ENCODE results near the gene TENT4A. TPM values are rescaled to one million over a fixed set of nuclear protein-coding genes. Genes with fewer than 3 reads are reported as not detected.

TENT4A gene
- total RNA-seq, 6 experiments from 2014 or later, result 8.5 to 23.1 (median 13.2) TPM

DNA sequence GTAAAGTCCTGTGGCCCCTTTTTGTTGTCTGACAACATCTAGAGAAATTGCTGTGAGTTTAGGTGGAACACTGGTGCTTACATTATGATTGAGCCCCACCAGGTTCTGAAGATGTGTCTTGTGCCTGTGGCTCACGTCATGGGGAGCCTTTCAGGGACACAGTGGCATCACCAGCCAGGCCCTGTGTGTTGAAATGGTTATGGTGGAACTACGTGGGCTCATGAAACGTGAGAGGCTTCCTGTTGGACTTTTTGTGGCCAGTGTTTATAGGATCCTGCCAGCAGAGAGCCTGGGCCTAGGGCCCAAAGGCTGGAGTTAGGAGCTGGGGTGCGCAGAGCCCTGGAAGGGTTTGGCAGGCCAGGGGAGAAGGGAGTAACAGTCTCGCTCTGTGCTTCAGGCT lies 46.8 kb downstream of the TENT4A start:
- Histone ChIP-seq H3K4me3 (no peak overlapping the region), H3K4me1 (peaks cover 0 to 34% (median 10%) of the 10 kb centered on the region in 4 donors), H3K27ac (no peak overlapping the region), H3K9me3 (no peaks in the 10 kb centered on the region), H3K36me3 (peaks cover 0 to 12% (median 4%) of the 10 kb centered on the region in 4 donors), H3K27me3 (no peaks in the 10 kb centered on the region)
- ATAC-seq, result no peak
- no peak for DNase-seq
- 74% methylated on average over 3 of the region's 5 CpGs for WGBS (ENCODE audit: insufficient coverage, low coverage, low lambda C conversion rate, missing lambda C conversion rate)
- intact Hi-C loops (cut with DNase I), result no loop called here
- TF ChIP-seq, protein P1, sequence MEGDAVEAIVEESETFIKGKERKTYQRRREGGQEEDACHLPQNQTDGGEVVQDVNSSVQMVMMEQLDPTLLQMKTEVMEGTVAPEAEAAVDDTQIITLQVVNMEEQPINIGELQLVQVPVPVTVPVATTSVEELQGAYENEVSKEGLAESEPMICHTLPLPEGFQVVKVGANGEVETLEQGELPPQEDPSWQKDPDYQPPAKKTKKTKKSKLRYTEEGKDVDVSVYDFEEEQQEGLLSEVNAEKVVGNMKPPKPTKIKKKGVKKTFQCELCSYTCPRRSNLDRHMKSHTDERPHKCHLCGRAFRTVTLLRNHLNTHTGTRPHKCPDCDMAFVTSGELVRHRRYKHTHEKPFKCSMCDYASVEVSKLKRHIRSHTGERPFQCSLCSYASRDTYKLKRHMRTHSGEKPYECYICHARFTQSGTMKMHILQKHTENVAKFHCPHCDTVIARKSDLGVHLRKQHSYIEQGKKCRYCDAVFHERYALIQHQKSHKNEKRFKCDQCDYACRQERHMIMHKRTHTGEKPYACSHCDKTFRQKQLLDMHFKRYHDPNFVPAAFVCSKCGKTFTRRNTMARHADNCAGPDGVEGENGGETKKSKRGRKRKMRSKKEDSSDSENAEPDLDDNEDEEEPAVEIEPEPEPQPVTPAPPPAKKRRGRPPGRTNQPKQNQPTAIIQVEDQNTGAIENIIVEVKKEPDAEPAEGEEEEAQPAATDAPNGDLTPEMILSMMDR (IDR thresholded peaks at IDR 0.05), result no peak
- no peak for TF ChIP-seq POLR2A (IDR thresholded peaks at IDR 0.05)

DNA sequence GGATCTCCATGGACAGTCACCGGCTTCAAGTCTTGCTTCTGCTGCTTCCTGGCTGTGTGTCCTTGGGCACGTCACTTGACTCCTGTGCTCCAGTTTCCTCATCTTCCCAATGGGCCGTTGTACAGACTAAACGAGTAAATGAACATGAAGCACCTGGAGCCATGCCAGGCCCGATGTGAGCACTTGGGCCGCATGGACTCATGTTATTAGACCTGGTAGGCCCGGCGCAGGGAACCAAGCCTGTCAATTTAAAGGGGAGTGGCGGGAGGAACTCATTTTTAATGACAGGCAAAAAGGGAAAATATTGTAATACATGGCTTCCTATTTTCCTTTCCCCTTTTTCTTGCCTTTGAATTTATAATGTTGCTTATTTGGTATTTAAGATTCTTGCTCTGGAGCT lies 47.5 kb downstream of the TENT4A start:
- peaks cover 0 to 33% (median 9%) of the 10 kb centered on the region in 4 donors for H3K4me1 ChIP-seq
- H3K36me3 ChIP-seq, result peaks cover 0 to 9% (median 3%) of the 10 kb centered on the region in 4 donors
- no peaks in the 10 kb centered on the region for H3K9me3 ChIP-seq
- ATAC-seq, result no peak
- intact Hi-C loops (cut with DNase I), result no loop called here
- 62% methylated on average over 9 of the region's 9 CpGs for WGBS (ENCODE audit: insufficient coverage, low coverage, low lambda C conversion rate, missing lambda C conversion rate)
- no peak overlapping the region for H3K4me3 ChIP-seq
- H3K27ac ChIP-seq, result no peak overlapping the region
- no peak for DNase-seq
- no peaks in the 10 kb centered on the region for H3K27me3 ChIP-seq
- TF ChIP-seq POLR2A (IDR thresholded peaks at IDR 0.05), result no peak
- TF ChIP-seq, protein P1 (IDR thresholded peaks at IDR 0.05), result no peak

DNA sequence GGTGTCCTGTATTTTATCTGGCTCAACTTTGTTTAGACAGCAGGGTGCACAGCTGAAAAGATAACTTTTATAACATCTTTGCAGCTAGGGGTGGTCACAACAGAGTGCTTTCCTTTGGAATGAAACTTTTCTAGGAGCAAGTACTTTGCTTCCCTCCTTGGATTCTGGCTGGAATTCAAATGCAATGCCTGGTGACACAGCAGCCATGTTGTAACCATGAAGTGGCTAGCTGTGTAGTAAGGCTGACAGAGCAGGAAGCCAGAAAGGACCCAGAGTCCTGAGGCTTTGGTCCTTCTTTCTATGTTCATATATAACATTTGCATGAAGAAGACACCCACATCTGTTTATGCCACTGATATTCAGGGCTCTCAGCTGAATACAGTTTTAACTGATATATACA lies 48.1 kb downstream of the TENT4A start:
- no peaks in the 10 kb centered on the region for H3K27me3 ChIP-seq
- peaks cover 0 to 2% (median 0%) of the 10 kb centered on the region in 4 donors for H3K36me3 ChIP-seq
- H3K27ac ChIP-seq, result no peak overlapping the region
- no peak for TF ChIP-seq POLR2A (IDR thresholded peaks at IDR 0.05)
- no peak for ATAC-seq
- no peak for DNase-seq
- peaks cover 0 to 26% (median 7%) of the 10 kb centered on the region in 4 donors for H3K4me1 ChIP-seq
- H3K9me3 ChIP-seq, result no peaks in the 10 kb centered on the region
- H3K4me3 ChIP-seq, result no peak overlapping the region
- intact Hi-C loops (cut with DNase I), result no loop called here

DNA sequence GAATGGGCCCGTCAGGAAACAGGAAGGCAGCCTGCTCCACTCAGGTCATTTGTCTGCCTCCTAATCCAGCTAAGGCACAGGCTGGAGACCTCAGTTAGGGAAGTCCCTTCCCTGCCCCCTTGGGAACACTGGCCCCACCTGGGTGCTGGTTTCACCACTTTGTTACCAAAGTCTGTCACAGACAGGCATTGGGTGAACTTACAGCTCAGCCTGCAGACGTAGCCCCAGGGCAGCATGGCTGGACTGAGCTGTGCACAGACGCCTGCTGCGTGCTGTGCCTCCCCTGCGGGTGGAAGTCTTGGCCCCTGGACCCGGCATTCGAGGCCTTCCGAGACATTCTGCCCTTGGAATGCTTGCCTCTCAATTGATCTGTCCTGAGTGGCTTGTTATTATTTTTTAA lies 48.9 kb downstream of the TENT4A start:
- intact Hi-C loops (cut with DNase I), result no loop called here

DNA sequence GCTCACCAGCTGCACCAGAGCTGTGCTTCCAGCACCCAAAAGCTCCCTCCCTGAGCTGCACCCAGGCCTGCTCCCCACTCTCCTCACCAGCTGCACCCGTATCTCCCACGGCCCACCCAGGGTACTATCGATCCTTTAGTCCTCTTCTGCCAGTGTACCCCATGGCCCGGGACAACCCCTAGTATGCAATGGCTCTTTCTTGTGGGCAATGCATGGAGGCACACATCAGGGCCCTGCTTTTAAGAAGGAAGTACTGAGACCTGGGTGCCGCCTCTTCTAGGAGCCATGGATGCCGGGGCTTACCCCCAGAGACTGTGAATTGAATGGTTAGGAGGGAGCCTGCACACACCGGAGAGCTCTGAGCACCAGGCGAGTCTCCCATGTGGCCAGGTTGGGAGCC lies 49.5 kb downstream of the TENT4A start:
- no peaks in the 10 kb centered on the region for H3K36me3 ChIP-seq
- H3K4me1 ChIP-seq, result peaks cover 0 to 14% (median 1%) of the 10 kb centered on the region in 4 donors
- no peak overlapping the region for H3K4me3 ChIP-seq
- ATAC-seq, result no peak
- no CpG with 5 or more reads among the region's 8 CpGs for WGBS (ENCODE audit: insufficient coverage, low coverage, low lambda C conversion rate, missing lambda C conversion rate)
- no peaks in the 10 kb centered on the region for H3K27me3 ChIP-seq
- intact Hi-C loops (cut with DNase I), result no loop called here
- TF ChIP-seq, protein P1 (IDR thresholded peaks at IDR 0.05), result no peak
- no peak for TF ChIP-seq POLR2A (IDR thresholded peaks at IDR 0.05)
- no peak overlapping the region for H3K27ac ChIP-seq
- no peaks in the 10 kb centered on the region for H3K9me3 ChIP-seq
- DNase-seq, result no peak

More for the DNA sequence above, 48.9 kb downstream of the TENT4A start:
- DNase-seq (no peak), ATAC-seq (no peak)
- H3K9me3 ChIP-seq, result no peaks in the 10 kb centered on the region
- TF ChIP-seq, protein P1 (IDR thresholded peaks at IDR 0.05), result no peak
- TF ChIP-seq POLR2A (IDR thresholded peaks at IDR 0.05), result no peak
- peaks cover 0 to 19% (median 3%) of the 10 kb centered on the region in 4 donors for H3K4me1 ChIP-seq
- no peak overlapping the region for H3K27ac ChIP-seq
- H3K36me3 ChIP-seq, result no peaks in the 10 kb centered on the region
- 100% methylated on average over 3 of the region's 8 CpGs for WGBS (ENCODE audit: insufficient coverage, low coverage, low lambda C conversion rate, missing lambda C conversion rate)
- no peak overlapping the region for H3K4me3 ChIP-seq
- no peaks in the 10 kb centered on the region for H3K27me3 ChIP-seq

All from right lobe of liver (tissue), 6 donors.